GM19372 (cell line): ENCODE results near the gene ACTN3.
"Not testable (repeated sequence)": the region's sequence is repeated elsewhere in the genome, so short reads cannot be mapped to it uniquely, and the experiment has no call there.

Experiments used
- ATAC-seq: cut with Tn5 transposase; IDR thresholded peaks from one replicate; pipeline ENCODE4 v1.9.1; 2021; ENCODE audit warnings: mild to moderate bottlenecking, low read depth, moderate library complexity; ENCODE audit not compliant: unreplicated experiment

The ACTN3 gene

GRCh38 chr11:66562907-66563583 lies 16.3 kb downstream of the ACTN3 start:
- no peak for ATAC-seq

GRCh38 chr11:66563832-66564231 lies 17.1 kb downstream of the ACTN3 start:
- ATAC-seq = no peak

GRCh38 chr11:66564538-66564937 lies 17.8 kb downstream of the ACTN3 start:
- no peak for ATAC-seq

- ATAC-seq = no peak
These were observed 18.3 kb downstream of the ACTN3 start for GRCh38 chr11:66564984-66565383.

DNA sequence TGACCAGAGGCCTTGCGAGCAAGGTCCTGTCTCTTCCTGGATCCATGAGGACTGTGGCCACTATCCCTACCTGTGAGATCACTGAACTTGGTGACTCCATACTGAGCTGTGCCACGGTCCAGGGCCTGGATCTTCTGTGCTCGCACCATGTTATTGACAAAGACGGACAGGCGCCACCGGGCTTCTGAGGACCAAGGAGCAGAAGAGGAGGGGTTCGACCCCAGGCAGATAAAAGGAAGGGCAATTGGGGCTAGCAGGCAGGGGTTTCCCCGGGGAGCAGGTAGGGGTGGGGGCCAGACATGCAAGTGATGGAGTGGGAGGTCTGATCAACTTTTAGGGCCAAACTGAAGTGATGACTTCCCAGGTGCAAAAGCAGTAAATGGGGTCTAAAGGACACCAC lies 19.5 kb downstream of the ACTN3 start:
- ATAC-seq = no peak

DNA sequence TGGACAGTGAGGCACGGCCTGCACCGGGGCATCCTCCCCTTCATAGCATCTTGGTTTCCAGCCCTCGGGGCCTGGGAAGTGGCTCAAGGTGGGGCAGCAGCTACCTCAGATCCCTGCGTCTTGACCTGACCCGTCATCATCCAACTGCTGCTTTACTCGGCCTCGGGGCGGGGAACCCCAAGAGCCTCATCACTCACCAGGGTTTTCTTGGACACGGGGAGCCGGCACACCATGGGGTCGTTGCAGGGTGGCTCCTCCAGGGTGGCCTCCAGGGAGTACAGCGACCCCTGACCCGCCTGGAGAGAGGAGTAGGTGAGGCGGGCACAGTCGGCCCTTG lies 21.1 kb downstream of the ACTN3 start:
- no peak for ATAC-seq

GRCh38 chr11:66568124-66568916 lies 21.6 kb downstream of the ACTN3 start, which contains the start of gene CTSF:
Gene CTSF, minus strand, starts transcription at chr11:66568606. Its CDS starts 120 bp downstream, at chr11:66568486.
- ATAC-seq = no peak

DNA sequence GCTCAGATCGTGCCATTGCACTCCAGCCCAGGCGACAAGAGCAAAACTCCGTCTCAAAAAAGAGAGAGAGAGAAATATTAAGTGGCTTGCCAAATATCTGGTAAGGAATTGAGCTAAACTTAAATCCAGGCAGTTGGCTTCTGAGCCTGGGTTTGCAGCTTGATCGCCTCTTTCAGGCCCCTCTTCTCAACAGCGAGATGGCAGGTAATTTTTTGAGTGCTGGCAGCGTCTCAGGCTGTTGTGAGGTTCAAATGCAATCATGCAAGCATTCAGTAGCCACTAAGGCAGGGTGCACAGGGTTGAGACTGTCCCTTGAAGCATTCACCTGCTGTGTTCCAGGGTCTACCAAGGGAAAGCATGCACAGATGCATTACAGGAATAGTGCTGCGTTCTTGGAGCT lies 22.4 kb downstream of the ACTN3 start:
- no peak for ATAC-seq

DNA sequence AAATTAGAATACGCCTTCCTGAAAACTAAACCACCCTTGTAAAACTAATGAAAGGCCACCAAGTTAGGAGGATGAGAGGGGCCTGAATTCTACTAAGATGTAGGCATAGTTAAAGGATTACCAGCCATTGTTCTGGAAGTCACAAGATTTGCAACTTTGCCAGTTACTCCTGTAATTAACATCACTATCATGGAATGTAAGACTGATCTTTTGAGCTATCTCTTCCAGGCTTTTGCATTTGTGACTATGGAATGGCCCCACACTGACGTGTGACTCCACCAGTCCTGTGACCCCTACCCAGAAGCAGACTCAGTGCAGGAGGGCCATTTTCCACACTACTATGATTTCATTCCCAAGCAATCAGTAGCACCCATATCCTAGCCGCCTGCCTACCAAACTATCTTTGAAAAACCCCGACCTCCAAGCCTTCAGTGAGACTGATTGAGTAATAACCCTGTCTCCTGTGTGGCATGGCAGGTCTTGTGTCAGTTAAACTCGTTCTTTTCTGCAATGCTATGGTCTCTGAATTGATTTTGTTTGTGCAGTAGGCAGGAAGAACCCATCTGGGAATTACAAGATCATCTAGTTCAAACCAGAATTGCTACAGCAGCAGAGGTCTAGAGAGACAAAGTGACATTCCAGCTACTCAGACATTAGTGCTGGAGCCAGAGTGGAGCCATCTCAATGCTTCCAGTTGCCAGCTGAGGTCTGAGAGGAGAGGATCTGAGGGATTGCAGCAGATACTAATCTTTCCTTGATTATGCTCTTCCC lies 23.6 kb downstream of the ACTN3 start:
- ATAC-seq = no peak

DNA sequence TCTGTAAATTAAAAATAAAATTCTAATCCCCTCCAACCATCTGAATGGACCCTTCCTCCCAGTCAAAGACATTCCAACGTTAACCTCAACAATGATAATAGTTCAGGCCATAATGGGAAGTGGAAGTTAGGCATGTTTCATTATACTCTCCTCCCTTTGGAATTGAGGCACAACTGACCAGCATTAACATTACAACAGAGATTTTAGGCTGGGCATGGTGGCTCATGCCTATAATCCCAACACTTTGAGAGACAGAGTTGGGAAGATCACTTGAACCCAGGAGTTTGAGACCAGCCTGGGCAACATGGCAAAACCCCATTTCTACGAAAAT lies 24.1 kb downstream of the ACTN3 start:
- no peak for ATAC-seq

- no peak for ATAC-seq
These were observed 32.4 kb downstream of the ACTN3 start for GRCh38 chr11:66579017-66579606.

GRCh38 chr11:66580803-66581202 lies 34.1 kb downstream of the ACTN3 start:
- no peak for ATAC-seq

- no peak for ATAC-seq
These were observed 34.6 kb downstream of the ACTN3 start for GRCh38 chr11:66581261-66581660.

GRCh38 chr11:66582565-66583147 lies 36.0 kb downstream of the ACTN3 start:
- not testable (repeated sequence) for ATAC-seq

GRCh38 chr11:66585447-66585846 lies 38.7 kb downstream of the ACTN3 start:
- ATAC-seq = not testable (repeated sequence)

DNA sequence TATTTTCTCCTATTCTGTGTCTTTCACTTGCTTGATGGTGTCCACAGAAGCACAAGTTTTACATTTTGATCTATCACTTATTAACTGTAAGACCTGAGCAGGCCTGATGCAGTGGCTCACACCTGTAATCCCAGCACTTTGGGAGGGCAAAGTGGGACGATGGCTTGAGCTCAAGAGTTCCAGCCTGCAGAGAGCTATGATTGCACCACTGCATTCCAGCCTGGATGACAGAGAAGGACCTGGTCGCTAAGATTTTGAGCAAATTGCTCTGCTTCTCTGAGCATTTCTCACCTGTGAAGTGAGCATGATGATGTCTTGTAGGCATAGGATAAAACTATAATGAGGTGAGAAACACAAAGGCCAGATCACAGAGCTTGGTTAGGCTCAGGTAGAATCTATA lies 39.4 kb downstream of the ACTN3 start:
- ATAC-seq = no peak

GRCh38 chr11:66589315-66589714 lies 42.6 kb downstream of the ACTN3 start:
- ATAC-seq = not testable (repeated sequence)

- ATAC-seq = no peak
These were observed 43.4 kb downstream of the ACTN3 start for GRCh38 chr11:66589996-66590675.

GRCh38 chr11:66591175-66591574 lies 44.5 kb downstream of the ACTN3 start:
- no peak for ATAC-seq
